ENCODE results near the gene CCNY.
A peak's percentile ranks its signal among the peaks of the same experiment; 100 is the strongest.
"Not testable (repeated sequence)": the region's sequence is repeated elsewhere in the genome, so short reads cannot be mapped to it uniquely, and the experiment has no call there.

Gene CCNY

DNA sequence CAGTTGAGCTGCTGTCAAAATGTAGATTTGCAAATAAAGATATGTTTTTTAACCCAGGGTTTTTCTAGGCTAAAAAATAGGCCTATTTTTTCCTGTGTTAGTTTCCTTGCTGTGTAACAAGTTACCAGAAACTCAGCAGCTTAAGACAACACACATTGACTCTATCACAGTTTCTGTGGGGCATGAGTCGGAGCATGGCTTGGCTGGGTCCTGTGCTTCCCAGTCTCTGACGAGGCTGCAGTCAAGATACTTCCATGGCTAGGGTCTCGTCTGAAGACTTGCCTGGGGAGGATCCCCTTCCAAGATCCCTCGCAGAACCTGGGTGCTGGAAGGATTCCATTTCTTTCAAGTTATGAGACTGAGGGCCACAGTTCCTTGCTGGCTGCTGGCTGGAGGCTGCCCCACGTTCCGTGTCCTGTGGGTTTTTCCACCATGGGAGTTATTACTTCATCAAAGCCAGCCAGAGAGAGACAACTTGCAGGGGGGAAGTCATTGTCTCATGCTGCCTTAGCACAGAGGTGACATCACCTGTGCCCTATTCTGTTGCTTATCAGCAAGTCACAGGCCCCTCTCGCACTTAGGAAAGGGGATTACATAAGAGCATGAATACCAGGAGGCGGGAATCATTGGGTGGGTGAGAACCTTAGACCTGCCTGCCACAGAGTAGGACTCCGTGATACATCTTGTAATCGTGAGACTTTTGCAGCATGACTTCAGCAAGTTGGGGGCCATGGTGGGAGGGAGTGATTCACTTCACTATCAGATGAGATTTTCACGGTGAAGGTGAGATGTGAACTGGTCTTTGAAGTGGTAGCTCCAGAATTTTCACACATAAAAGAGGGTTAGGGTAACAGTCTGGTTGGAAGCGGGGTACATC, 77.9 kb downstream of the CCNY start:
- DNase-seq = no peak
- in situ Hi-C loops (cut with HindIII; ENCODE audit: low pct_ligation_motif_present, low pct_unique_long_range_greater_than_20kb, low sequenced_read_pairs) = no loop called here

- in situ Hi-C loops (cut with HindIII; ENCODE audit: low pct_ligation_motif_present, low pct_unique_long_range_greater_than_20kb, low sequenced_read_pairs) = no loop called here
Measured at GRCh38 chr10:35415505-35415904, 79.2 kb downstream of the CCNY start.

DNA sequence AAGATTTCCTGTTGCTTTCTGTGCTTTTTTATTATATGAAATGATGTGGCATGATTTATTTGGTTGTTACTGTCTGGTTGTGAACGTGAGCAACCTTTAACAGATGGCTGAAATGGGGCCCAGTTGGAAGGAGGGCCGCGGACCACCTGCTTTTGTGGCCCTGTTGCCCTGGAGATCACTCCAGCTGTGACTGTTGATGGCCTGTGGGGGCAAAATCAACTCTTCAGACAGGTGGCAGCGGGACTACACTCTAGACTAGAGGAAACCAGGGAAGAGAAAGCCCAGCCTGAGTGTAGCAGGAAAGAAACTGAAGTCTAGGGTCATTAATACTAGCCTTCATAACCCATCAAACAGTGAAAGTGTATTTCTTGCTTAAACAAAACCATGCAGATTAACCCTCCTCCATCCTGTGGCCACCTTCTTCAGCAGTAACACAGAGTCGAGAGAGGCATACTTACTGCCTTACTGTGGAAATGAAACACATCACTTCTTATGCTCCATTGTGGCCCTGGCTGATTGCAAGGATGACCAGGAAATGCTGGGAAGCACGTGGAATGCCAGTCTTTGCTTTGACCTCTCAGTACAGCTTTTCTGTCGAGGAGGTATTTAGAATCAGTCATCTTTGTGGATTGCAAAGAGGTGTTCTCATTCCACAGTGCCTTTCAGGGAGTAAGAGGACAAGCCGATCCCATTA, 80.5 kb downstream of the CCNY start:
- in situ Hi-C loops (cut with HindIII; ENCODE audit: low pct_ligation_motif_present, low pct_unique_long_range_greater_than_20kb, low sequenced_read_pairs) = no loop called here
- DNase-seq = no peak

More at GRCh38 chr10:35415505-35415904, 79.2 kb downstream of the CCNY start:
- DNase-seq = no peak

GRCh38 chr10:35417313-35417625, 81.0 kb downstream of the CCNY start:
- DNase-seq = no peak
- in situ Hi-C loops (cut with HindIII; ENCODE audit: low pct_ligation_motif_present, low pct_unique_long_range_greater_than_20kb, low sequenced_read_pairs) = no loop called here

GRCh38 chr10:35417795-35418194, 81.5 kb downstream of the CCNY start:
- DNase-seq = no peak
- in situ Hi-C loops (cut with HindIII; ENCODE audit: low pct_ligation_motif_present, low pct_unique_long_range_greater_than_20kb, low sequenced_read_pairs) = no loop called here

GRCh38 chr10:35418580-35418979, 82.3 kb downstream of the CCNY start:
- in situ Hi-C loops (cut with HindIII; ENCODE audit: low pct_ligation_motif_present, low pct_unique_long_range_greater_than_20kb, low sequenced_read_pairs); DNase-seq: not testable (repeated sequence)

DNA sequence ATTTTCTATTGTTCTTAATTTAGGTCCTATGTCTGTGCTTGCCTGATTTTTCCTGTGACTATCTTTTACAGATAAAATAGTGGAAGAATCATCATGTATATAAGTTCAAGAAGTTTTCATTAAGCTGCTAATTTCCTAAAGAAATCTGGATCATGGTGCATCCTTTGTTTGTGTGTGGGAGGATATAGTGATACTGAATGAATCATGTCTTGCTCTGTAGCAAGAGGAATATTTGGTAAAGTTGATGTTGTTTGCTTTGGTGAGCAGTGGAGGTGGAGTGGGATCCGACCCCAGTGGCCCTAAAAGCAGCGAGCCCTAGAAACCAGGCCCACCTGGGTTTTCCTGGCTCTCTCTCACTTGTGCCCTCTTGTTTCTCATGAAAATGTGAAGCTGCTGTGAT, 83.7 kb downstream of the CCNY start:
- no peak for DNase-seq

DNA sequence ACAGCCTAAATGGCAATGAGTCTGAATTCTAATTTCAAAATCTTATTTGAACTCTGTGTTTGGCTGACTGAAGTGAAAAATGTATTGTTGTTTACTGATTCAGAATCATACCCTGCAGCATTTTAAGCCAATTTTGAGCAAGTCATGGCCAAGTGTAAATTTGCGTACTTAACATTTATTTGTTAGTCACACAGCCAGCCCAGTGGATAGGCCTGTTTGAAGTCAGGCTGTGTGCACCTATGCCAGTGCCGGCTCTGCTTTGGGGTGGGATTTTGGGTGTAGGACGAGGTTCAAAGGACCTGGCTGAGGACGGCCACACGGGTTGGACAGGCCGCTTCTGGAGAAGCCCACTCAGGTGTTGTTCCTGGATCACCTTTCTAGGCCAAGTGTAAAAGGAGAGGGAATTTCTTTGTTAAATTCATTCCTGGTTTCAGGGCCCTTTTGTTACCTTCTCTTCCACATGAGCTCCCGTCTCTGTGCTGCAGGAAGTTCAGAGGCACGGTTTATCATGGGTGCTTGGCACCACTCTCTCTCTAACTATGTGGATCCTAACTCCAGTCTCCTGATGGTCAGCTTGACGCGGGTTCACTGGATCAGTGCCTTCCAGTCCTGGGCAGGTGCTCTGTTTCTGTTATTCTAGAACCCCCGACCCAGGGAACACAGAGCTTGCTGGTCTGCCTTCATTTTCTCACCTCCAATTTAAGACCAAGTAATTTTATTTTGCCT, 84.7 kb downstream of the CCNY start:
- DNase-seq = peak; percentile 35
- in situ Hi-C loops (cut with HindIII; ENCODE audit: low pct_ligation_motif_present, low pct_unique_long_range_greater_than_20kb, low sequenced_read_pairs) = no loop called here

More for the DNA sequence above, 83.7 kb downstream of the CCNY start:
- in situ Hi-C loops (cut with HindIII; ENCODE audit: low pct_ligation_motif_present, low pct_unique_long_range_greater_than_20kb, low sequenced_read_pairs) = no loop called here

DNA sequence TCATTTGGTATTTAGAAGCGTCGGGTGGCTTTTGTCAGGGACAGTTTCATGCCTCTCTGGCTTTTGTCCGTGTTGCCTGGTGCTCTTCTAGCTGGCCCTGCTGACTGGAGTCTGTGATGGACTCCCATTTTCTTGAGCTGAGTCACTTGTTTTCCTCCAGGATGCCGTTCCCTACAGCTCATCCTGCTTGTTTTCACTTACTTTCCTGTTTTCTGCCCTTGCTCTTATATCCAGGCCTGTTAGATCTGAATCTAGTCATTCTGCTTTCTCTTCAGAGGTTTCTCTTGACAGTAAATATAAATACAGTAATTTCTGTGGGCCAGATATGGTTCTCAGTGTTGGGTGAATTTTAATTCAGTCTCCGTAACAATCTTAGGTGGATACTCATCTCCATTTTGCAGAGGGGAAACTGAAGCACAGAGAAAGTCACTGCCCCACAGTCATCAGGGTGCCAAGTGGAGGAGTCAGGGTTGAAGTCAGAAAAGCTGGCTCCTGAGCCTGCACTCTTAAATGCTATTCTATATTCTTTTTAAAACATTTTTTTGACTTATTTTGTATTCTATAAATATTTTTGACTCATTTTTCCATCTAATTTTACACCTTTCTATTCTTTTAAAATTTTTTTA, 85.4 kb downstream of the CCNY start:
- in situ Hi-C loops (cut with HindIII; ENCODE audit: low pct_ligation_motif_present, low pct_unique_long_range_greater_than_20kb, low sequenced_read_pairs) = no loop called here

GRCh38 chr10:35422228-35422627, 85.9 kb downstream of the CCNY start:
- DNase-seq = peak; percentile 46
- in situ Hi-C loops (cut with HindIII; ENCODE audit: low pct_ligation_motif_present, low pct_unique_long_range_greater_than_20kb, low sequenced_read_pairs) = no loop called here

More for the DNA sequence above, 85.4 kb downstream of the CCNY start:
- DNase-seq = peak; percentile 81

DNA sequence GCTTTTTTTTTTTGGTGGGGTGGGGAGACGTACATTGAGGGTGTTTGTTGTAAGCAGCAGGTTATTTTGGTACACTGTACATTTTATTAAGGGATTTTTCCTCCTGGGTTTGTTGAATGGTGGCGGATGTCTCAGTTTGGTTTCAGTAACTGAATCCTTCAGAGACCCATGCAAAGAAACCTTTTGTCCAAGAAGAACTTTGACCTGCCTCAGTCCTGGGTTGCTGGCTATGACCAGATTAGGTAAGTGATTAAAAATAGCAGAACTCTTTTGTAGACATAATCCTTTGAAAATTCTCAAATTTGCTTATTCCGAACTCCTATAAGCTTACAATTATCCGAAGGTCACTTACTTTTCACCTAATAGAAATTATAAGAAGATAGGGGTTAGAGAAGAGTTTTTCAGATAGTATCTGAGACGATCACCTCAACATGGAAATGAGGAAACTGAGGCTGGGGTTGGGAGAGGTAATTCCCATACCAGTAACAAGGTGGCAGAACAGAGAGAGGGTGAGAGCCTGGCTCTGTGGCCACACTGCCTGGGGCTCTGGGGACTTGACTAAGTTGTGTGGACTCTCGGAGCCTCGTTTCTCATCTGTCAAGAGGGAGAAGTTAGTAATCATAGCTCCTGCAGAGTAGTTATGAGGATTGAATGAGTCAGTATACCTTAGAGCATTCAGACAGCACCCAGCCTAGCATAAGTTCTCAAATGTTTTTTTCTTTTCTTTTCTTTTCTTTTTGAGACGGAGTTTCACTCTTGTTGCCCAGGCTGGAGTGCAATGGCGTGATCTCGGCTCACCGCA, 87.4 kb downstream of the CCNY start:
- in situ Hi-C loops (cut with HindIII; ENCODE audit: low pct_ligation_motif_present, low pct_unique_long_range_greater_than_20kb, low sequenced_read_pairs) = no loop called here
- no peak for DNase-seq

DNA sequence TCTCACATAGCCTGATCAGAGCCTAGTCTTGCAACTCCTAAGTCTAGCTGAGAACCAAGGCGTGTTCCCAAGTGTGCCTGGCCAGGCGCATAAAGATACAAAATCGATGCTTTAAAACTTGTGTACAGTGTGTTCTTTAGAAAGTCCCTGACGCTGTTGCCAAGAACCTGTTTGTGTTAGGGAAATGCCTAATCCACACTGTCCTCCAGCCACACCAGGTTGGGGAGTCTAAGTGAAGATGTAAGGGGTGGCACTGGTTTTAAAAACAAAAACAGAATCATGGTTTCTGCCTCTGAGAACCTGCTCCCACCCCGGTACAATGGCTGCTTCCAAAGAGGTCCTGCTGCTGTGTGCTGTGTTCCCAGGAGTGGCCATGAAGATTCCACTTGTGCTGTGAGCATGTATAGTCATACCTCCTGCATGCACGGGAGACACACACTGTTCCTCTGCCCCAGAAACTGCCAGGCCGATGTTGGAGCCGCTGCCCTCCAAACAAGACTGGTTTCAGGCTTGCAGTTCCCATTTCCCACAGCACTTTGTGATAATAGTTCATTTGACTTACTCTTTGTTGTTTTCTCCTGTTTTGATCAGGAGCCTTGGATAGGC, 88.5 kb downstream of the CCNY start:
- in situ Hi-C loops (cut with HindIII; ENCODE audit: low pct_ligation_motif_present, low pct_unique_long_range_greater_than_20kb, low sequenced_read_pairs) = no loop called here

DNA sequence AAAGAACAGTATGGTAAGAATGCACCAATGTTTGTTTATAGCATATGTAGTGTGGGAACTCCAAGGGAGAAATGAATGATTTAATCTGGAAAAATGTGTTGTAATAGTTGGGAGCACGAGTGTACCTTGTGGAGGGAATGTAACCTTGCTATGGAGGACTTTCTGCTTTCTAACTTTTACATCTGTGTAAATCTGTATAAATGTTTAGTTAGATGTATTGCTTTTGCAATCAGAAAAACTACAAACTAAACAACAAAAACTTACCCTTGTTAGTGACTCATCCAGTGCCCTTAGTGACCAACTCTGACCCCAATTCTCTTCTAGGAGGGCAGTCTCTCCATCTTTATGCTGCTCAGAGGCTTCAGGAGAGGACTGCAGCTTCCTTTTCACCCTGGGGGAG, 89.3 kb downstream of the CCNY start:
- DNase-seq = no peak
- in situ Hi-C loops (cut with HindIII; ENCODE audit: low pct_ligation_motif_present, low pct_unique_long_range_greater_than_20kb, low sequenced_read_pairs) = no loop called here

More for the DNA sequence above, 88.5 kb downstream of the CCNY start:
- no peak for DNase-seq

DNA sequence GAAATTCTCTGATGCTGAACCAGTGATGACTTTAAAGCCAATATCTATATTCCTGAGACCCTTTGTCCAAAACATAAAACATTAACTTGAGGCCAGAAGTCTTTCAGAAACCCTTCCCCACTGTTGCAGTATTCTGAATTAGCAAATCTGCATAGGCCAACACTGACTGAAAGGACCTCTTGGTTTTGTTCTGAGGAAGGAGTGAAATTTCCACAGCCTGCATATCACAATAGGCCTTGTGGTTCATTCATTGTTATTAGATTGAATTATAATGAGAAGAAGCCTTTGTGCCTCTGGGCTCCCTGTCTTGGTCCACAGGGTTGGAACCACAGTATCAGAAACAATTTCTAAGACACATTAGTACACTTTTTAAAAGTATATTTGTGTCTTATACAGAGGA, 90.3 kb downstream of the CCNY start:
- no peak for DNase-seq

DNA sequence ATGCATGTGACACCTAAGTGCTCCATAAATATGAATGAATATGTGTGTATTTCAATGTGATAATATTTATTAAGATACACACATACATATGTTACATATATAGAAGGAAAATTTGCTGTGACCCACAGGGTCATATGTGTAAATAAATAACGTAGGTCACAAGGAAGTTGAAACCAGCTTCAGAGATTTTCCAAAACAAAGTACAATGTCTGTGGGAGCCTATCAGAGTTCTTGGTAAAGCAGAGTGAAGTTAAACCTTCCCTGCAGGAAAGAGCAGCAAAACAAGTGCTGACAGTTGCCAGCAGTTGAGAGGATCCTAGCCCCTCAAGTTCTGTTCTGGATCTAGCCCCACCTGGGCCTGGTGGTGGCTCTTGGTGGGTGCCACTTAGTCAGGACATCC, 91.2 kb downstream of the CCNY start:
- in situ Hi-C loops (cut with HindIII; ENCODE audit: low pct_ligation_motif_present, low pct_unique_long_range_greater_than_20kb, low sequenced_read_pairs) = no loop called here
- no peak for DNase-seq

More for the DNA sequence above, 90.3 kb downstream of the CCNY start:
- in situ Hi-C loops (cut with HindIII; ENCODE audit: low pct_ligation_motif_present, low pct_unique_long_range_greater_than_20kb, low sequenced_read_pairs) = no loop called here

- DNase-seq = no peak
- in situ Hi-C loops (cut with HindIII; ENCODE audit: low pct_ligation_motif_present, low pct_unique_long_range_greater_than_20kb, low sequenced_read_pairs) = no loop called here
Measured at GRCh38 chr10:35428521-35428920, 92.2 kb downstream of the CCNY start.

DNA sequence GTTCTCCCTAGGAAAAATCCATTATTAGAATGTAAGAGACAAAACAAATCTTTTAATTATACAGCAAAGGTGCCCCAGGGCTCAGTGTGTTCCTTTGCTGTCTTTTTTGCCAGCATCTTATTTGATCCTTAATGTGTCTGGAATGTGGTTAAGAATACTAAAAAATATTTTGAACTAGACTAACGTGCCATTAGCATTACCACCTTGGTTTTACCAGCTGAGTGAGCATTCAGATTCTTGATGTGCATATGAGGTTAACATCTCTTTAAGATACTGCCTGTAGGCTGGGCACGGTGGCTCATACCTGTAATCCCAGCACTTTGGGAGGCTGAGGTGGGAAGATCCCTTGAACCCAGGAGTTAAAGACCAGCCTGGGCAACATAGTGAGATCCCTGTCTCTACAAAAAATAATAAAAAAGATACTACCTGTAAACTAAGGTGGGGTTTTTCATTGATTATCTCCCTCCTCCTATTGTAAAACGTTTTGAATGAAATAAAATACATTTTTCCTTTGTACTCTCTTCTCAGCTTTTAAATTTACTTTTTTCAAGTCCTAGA, 96.6 kb downstream of the CCNY start:
- in situ Hi-C loops (cut with HindIII; ENCODE audit: low pct_ligation_motif_present, low pct_unique_long_range_greater_than_20kb, low sequenced_read_pairs) = no loop called here

More for the DNA sequence above, 96.6 kb downstream of the CCNY start:
- DNase-seq = no peak
